Stimulated activated CD8-positive, alpha-beta memory T cell treated with anti-CD3 and anti-CD28 coated beads, Interleukin-15, amount 100 ng/mL, for 24 hours (primary cell): Measurements from ENCODE around the gene GLB1L2.
"Not testable (repeated sequence)": the region's sequence is repeated elsewhere in the genome, so short reads cannot be mapped to it uniquely, and the experiment has no call there.

Experiments used
- DNase-seq: peaks from one replicate; pipeline ENCODE4 v3.0.0-alpha.2; 2020; ENCODE audit warnings: low read depth

The GLB1L2 gene

DNA sequence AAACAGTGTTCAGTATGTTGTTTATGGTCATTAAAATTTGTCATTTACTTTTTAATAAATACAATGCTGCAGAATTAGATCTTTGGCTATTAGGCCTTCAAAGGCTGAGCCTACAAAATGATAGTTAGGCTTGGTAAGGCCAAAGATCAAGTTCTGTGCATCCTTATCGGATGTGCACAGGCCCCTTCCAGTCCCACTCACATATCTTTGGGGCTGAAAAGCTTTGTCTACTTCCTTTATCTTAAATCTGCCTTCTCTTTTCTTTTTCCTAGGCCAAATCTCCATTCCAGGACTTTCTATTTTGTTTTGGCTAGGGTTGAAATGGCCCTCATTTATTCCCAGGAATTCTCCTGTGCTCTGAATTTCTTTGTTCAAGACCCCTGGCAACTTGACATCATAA, 3.4 kb upstream of the GLB1L2 start:
- DNase-seq: no peak

GRCh38 chr11:134330611-134331353, 1.0 kb upstream of the GLB1L2 start:
- no peak for DNase-seq

- no peak for DNase-seq
Observed at GRCh38 chr11:134332189-134332631, 422 bp downstream of the GLB1L2 start.

- DNase-seq: no peak
Observed at GRCh38 chr11:134332782-134333181, 994 bp downstream of the GLB1L2 start.

DNA sequence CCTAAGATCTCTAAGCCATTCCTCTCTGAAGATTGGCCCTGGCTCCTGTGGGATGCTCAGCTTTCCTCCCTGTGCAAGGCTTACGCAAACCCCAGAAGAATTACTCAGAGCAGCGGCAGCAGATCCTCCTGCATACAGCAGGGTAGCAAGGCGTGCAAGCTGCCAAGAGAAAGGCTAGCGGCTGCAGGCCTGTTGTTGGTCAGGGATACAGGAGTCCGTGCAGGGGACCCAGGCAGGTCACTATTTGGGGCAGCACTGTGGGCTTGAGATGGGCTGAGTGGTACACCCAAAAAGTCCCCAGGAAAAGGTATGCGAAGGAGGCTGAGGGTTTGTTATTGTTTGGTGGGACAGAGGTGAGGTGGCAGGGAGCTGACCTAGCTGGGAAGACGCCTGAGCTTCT, 1.5 kb downstream of the GLB1L2 start:
- no peak for DNase-seq

DNA sequence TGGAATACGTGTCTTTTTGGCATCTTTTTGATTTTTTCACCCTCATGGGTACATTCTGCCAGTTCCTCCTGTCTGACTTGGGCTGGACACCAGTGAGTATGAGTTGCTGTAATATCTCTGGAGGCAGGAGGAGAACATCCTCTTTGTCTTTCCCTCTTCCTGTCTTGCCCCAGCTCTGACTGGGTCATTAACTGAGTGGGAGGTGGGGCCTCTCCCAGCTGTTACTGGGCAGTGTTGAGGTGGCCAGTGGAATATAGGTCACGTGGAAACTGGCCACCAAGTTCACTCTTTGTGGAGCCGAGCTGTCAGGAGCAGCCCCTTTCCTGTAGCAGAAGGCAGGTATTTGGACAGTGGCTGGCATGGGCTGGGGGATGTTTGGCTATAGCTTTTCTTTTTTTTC, 2.2 kb downstream of the GLB1L2 start:
- DNase-seq: no peak

DNA sequence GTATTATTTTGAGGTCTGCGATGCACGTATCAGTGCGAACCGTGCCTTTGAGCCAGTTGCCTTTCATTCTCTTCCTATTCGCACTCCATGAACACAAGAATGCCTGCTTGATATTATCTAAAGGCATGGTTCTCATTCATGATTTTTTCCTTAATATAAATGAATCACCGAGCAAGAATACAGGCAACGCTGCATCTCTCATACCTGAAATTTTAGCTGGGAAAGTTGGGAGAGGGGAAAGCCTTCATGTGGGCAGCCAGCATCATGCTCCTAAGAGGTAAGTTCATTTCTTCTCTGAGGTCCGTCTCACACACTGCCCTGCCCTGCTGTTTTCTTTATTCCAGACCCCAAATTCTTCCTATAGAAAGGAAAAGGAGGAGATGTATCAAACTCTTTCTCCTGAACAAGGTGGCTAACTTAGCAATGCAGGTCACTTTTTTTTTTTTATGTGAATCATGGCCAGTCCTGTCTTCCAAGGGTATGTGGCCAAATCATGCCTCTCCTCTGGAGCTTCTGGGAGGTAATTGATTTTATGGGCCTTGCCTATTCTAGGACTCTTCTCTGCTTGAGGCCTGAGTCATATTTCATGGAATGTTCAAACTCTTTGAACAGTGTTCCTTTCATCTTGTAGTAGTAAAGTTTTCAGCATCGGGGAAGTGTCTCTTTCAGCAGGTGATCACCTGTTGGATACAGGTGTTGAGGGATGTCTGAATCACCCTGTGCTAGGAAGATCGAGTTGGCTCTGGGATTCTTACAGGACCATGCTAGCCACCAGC, 3.2 kb downstream of the GLB1L2 start:
- DNase-seq: no peak

DNA sequence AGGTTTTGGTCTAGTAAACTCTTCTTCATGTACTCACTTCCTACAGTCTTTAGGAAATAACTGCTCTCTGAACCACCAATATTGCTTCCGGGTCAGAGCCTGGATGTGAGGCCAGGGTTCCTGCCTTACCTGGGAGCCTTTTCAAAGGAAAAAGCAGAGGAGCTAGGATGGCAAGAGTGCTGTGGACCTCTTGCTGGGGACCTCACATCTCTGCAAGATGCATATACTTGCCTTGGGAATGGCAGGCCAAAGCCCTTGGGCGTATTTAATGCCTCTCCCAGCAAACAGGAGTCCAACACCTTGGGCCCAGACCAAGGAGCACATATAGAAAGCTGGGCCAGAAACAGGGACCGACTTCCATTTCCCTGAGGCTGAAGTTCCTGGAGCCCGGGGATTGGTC, 5.3 kb downstream of the GLB1L2 start:
- DNase-seq: no peak

DNA sequence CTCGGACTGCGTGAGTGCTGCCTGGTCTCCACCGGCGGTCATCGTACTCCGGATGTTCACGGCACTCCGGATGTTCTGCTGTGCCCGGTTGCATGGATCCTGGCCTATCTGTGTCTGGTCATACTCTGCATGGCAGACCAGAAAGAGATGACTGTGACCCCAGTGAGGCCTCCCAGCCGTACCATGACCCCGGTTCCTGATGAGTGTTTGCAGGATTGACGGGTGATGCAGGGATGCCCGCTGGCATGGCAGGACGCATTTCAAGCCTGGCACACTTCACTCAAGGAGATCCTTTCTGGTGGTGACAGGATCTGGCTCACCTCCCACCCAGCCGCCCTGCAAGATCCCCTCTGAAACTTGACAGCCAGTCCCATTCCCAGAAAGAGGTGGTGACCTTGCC, 6.3 kb downstream of the GLB1L2 start:
- DNase-seq: no peak

GRCh38 chr11:134338654-134339053, 6.9 kb downstream of the GLB1L2 start:
- DNase-seq: no peak

GRCh38 chr11:134339756-134340155, 8.0 kb downstream of the GLB1L2 start:
- no peak for DNase-seq

DNA sequence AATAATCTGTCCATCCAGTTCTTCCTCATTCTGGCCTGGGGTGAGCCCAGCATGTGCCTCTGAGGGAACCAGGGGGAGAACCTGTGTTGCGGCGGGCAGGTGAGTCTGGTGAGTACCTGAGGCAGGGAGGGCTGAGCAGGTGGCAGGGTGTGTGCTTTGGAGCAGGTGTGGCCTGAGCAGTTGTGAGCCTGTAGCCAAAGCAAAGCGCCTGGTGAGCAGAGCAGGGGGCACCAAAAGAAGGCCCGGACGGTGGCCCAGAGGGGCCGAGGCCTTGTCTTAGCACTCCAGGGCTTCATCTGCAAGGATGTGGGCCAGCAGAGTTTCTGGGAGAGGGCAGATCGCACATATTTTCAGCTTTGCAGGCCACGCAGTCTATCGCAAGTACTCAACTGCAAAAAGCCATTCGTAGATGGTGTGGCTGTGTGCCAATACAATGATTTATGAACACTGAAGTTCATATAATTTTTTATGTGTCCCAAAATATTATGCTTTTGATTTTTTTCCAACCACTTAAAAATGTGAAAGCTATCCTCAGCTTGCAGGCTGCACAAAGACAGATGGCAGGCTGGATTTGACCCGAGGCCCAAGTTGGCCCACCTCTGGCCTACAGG, 8.7 kb downstream of the GLB1L2 start:
- DNase-seq: no peak

- DNase-seq: no peak
Observed at GRCh38 chr11:134341805-134342571, 10.2 kb downstream of the GLB1L2 start.

DNA sequence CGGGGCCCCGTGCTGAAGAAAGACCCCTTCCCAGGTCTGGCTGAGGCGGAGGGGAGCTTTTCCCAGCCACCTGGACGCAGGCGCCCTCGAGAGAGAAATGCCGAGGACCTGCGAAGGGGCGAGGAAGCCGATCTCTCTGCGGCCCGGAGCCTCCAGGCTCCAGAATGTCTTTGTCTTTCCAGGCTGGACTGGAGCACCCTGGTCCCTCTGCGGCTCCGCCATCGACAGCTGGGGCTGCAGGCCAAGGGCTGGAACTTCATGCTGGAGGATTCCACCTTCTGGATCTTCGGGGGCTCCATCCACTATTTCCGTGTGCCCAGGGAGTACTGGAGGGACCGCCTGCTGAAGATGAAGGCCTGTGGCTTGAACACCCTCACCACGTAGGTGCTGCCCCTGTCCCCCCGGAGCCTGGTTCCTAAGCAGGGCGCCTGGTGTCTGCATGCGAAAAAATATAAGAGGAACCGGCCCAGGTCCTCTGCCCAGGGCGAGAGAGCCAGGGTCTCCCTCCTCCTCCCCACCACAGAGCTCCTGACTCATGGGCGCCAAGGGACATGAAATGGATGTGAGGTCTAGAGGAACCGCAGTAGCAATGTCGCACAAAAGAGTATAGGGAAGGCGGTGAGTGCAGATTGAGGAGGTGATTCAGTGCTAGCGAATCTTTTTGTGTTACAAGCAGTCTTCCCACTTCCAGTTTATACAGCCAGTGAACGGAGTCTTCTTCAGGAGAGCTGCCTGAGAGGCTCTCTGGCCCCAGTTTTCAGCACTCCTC, 11.0 kb downstream of the GLB1L2 start:
- no peak for DNase-seq

DNA sequence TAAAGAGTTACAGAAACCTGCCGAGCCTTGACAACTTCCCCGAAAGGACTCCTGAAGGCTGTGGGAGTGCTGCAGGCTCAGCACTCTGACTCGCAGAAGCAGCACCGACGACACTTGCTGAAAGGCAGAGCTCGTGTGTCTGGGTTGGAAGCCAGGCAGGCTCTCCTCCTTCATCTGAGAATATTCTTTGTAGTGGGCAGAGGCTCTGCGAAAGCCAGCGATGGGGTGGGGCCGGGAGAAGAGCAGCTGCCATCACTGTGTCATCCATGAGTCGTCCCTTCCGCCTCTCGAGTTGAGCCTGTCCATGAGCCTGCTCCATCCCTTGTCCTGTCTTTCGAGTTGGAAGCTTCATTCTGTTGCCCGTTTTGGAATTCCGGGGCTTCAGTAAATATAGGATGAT, 11.9 kb downstream of the GLB1L2 start:
- no peak for DNase-seq

GRCh38 chr11:134344497-134345236, 12.9 kb downstream of the GLB1L2 start:
- DNase-seq: not testable (repeated sequence)

DNA sequence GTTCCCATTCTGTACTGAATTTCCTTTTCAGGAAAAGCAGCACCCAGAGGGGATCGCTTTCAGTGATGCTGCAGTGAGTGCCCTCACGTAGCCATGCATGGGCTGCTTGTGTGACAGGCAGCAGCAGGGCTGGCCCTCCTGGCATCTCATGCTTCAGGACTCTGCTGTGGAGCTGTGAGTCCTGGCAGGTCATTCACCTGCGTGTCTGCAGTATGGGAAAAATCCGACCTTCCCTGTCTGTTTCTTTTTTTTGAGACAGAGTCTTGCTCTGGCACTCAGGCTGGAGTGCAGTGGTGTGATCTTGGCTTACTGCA, 13.4 kb downstream of the GLB1L2 start:
- no peak for DNase-seq

DNA sequence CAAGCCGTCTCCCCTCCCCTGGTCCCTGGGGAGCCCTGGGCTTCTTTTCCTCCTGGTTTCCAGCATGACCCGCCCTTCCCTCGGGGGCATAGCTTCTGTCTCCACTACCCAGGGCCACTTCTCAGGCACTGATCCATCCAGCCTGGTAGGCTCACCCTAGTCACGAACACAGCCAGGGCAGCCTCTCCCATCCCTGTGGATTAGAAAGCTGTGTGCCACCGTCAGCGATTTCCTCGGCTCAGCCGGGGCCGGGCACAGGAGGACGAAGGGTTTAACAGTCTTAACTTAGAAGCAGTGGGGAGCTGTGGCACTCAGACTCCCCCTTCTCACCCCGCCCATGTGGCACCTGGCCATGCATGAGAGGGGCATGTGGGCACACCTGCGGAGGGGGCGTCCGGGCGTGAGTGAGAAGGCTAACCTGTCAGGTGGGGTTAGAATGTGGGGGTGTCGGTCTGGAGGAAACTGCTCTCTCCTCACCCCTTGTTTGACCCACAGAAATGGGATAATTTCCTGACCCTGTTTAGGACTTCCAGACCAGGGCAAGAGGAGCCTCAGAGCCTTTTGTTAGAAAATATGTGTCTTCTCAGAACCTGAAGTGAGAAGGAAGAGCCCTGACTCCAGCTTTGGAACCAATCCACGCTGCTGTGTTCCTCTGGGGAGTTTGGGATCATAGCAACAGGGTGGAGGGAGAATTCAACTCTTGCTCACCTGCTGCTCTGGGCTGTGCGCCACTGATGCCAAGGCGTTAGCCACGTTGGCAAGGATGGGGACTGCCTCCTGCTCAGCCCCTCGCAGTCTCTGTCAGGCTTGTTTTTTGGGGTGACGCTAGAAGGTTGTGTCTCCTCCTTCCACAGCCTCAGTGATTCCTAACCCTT, 14.6 kb downstream of the GLB1L2 start:
- DNase-seq: no peak

DNA sequence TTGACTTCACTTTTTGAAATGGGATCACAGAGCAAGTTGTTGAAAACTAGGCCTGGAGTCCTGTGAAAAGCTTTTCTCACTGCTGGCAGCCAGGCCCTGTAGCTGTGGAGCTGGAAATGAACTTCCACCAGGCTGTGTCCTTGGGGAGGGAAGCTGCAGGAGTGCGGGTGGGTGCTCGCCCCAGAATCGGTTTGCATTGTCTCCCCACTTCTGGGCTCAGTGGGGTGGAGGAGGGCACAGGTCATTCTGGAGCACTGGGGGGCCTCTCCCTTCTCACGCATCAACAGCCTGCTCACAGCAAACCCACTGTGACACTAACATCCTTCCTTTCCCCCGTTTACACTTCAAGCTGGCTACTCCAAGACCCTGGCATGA, 15.2 kb downstream of the GLB1L2 start:
- DNase-seq: no peak

- DNase-seq: no peak
Observed at GRCh38 chr11:134347441-134347840, 15.7 kb downstream of the GLB1L2 start.
